ENCODE measurements around the gene MTHFR. TPM values are rescaled to one million over a fixed set of nuclear protein-coding genes. Genes with fewer than 3 reads are reported as not detected.

Gene MTHFR
- total RNA-seq, 1 donor from 2014 or later: 13.0 TPM

DNA sequence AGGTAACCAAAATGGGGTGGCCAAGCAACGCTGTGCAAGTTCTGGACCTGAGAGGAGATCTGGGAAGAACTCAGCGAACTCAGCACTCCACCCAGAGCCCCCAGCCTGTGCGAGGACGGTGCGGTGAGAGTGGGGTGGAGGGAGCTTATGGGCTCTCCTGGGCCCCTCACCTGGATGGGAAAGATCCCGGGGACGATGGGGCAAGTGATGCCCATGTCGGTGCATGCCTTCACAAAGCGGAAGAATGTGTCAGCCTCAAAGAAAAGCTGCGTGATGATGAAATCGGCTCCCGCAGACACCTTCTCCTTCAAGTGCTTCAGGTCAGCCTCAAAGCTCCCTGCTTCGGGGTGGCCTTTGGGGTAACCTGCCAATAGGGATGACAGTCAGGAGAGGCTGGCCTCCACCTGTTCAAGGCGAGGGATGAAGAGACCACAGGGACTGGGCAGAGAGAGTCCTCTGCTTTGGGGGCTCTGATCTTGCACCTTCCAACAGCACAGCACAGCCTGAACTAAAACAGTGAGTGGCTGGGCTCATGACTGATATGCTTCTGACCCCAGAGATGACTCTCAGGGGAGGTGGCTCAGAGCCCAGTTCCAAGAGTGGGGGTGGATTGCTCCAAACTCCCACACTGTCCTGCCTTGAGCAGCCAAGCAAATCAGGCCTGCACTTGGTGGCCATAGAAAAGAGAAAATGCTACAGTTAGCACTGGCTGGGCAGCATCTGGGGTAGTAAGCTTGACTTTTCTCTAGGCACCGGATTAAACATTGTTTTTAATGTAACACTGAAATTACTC is 9.5 kb downstream of the MTHFR start:
- DNase-seq (ENCODE audit: low read depth) (no peak), FAIRE-seq (no peak)
- Histone ChIP-seq H2AFZ (ENCODE audit: low read depth, low read length) (no peak overlapping the region), H3K36me3 (ENCODE audit: insufficient read depth, low read length) (no peaks in the 10 kb centered on the region), H3K27ac (ENCODE audit: low read depth, low read length) (no peak overlapping the region), H3K27me3 (ENCODE audit: insufficient read depth, low read length) (no peaks in the 10 kb centered on the region), H4K20me1 (ENCODE audit: insufficient read depth, low read length) (no peaks in the 10 kb centered on the region), H3K9ac (ENCODE audit: low read length) (no peak overlapping the region), H3K4me3 (ENCODE audit: insufficient read depth, low read depth, low read length) (no peak overlapping the region), H3K79me2 (ENCODE audit: insufficient read depth, low read length) (no peaks in the 10 kb centered on the region), H3K9me3 (ENCODE audit: insufficient read depth, low read depth, low read length) (no peaks in the 10 kb centered on the region), H3K4me2 (ENCODE audit: low read length) (no peak overlapping the region), H3K4me1 (ENCODE audit: insufficient read depth, low read length) (peaks cover 6% of the 10 kb centered on the region)
- peaks cover 19% of the 10 kb centered on the region for H3K4me1 Mint-ChIP-seq (ENCODE audit: low read depth, unreplicated experiment)
- no peak overlapping the region for H3K27ac Mint-ChIP-seq (ENCODE audit: unreplicated experiment)
- H3K9me3 Mint-ChIP-seq (ENCODE audit: unreplicated experiment): no peaks in the 10 kb centered on the region
- no peak for TF ChIP-seq EZH2 (IDR thresholded peaks at IDR 0.05; ENCODE audit: insufficient read depth, low read length)
- TF ChIP-seq, protein P1, sequence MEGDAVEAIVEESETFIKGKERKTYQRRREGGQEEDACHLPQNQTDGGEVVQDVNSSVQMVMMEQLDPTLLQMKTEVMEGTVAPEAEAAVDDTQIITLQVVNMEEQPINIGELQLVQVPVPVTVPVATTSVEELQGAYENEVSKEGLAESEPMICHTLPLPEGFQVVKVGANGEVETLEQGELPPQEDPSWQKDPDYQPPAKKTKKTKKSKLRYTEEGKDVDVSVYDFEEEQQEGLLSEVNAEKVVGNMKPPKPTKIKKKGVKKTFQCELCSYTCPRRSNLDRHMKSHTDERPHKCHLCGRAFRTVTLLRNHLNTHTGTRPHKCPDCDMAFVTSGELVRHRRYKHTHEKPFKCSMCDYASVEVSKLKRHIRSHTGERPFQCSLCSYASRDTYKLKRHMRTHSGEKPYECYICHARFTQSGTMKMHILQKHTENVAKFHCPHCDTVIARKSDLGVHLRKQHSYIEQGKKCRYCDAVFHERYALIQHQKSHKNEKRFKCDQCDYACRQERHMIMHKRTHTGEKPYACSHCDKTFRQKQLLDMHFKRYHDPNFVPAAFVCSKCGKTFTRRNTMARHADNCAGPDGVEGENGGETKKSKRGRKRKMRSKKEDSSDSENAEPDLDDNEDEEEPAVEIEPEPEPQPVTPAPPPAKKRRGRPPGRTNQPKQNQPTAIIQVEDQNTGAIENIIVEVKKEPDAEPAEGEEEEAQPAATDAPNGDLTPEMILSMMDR (IDR thresholded peaks at IDR 0.05; ENCODE audit: insufficient read depth, low read depth, low read length): no peak
- H3K4me3 Mint-ChIP-seq (ENCODE audit: unreplicated experiment): no peak overlapping the region
- no peaks in the 10 kb centered on the region for H3K27me3 Mint-ChIP-seq (ENCODE audit: low read depth, unreplicated experiment)
- peaks cover 38% of the 10 kb centered on the region for H3K36me3 Mint-ChIP-seq (ENCODE audit: low read depth, unreplicated experiment)

DNA sequence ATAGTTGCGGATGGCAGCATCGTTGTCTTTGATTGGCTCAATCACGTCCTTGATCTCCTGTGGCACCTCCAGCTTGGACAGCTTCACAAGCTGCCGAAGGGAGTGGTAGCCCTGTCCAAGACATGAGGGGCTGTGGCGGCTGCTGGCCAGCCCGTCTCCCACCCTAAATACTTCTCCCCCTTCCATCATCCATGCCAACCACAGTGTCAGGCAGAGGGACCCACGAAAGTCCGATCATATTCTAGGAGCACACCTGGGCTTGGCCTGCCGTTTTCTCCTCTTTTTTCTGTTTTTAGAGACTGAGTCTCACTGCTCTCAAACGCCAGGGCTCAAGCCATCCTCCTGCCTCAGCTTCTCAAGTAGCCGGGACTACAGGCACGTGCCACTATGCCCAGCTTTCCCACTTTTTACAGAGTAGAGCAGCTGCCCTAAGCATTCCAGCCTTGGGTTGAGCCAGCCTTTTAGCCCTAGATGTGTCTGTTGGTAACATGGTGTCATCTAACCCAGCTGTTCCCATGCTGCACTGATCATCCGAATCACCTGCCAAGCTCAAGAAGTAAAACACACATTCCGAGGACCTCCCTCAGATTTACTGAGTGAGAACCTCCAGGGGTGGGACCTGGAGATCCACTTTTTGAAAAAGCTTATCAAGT is 10.4 kb downstream of the MTHFR start:
- DNase-seq (ENCODE audit: low read depth) (no peak), FAIRE-seq (no peak)
- Histone ChIP-seq H3K9me3 (ENCODE audit: insufficient read depth, low read depth, low read length) (no peaks in the 10 kb centered on the region), H3K9ac (ENCODE audit: low read length) (no peak overlapping the region), H2AFZ (ENCODE audit: low read depth, low read length) (no peak overlapping the region), H3K79me2 (ENCODE audit: insufficient read depth, low read length) (no peaks in the 10 kb centered on the region), H3K27ac (ENCODE audit: low read depth, low read length) (no peak overlapping the region), H3K4me2 (ENCODE audit: low read length) (no peak overlapping the region), H3K36me3 (ENCODE audit: insufficient read depth, low read length) (no peaks in the 10 kb centered on the region), H4K20me1 (ENCODE audit: insufficient read depth, low read length) (no peaks in the 10 kb centered on the region), H3K4me3 (ENCODE audit: insufficient read depth, low read depth, low read length) (no peak overlapping the region), H3K27me3 (ENCODE audit: insufficient read depth, low read length) (no peaks in the 10 kb centered on the region), H3K4me1 (ENCODE audit: insufficient read depth, low read length) (peaks cover 14% of the 10 kb centered on the region)
- H3K36me3 Mint-ChIP-seq (ENCODE audit: low read depth, unreplicated experiment): peaks cover 36% of the 10 kb centered on the region
- H3K27me3 Mint-ChIP-seq (ENCODE audit: low read depth, unreplicated experiment): no peaks in the 10 kb centered on the region
- no peak overlapping the region for H3K4me3 Mint-ChIP-seq (ENCODE audit: unreplicated experiment)
- H3K9me3 Mint-ChIP-seq (ENCODE audit: unreplicated experiment): no peaks in the 10 kb centered on the region
- TF ChIP-seq, protein P1 (IDR thresholded peaks at IDR 0.05; ENCODE audit: insufficient read depth, low read depth, low read length): no peak
- TF ChIP-seq EZH2 (IDR thresholded peaks at IDR 0.05; ENCODE audit: insufficient read depth, low read length): no peak
- no peak overlapping the region for H3K27ac Mint-ChIP-seq (ENCODE audit: unreplicated experiment)
- H3K4me1 Mint-ChIP-seq (ENCODE audit: low read depth, unreplicated experiment): peaks cover 18% of the 10 kb centered on the region

All from astrocyte (in vitro differentiated cells and primary cell).